ENCODE results near the gene TGM3.

The TGM3 gene

DNA sequence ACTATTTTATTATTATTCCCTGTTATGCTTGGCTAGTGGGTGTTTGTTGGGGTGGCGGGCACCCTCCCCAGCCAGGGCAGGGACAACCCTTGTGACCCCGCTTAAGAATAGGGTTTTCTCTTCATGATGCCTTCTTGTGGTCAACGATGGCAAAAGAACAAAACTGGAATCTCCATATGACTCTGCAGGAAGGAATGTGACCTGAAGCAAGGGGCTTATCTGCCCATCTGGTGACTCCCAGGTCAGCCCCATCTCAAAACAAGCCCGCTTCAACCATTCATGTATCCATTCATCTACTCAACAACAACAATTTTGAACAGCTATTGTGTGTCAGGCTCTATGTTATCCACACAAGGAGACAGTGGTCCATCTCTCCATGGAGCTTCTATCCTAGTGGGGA lies 54.0 kb downstream of the TGM3 start (continued):
- TF ChIP-seq KLF7 (tag by site-specific recombination; IDR thresholded peaks at IDR 0.05; ENCODE audit: borderline replicate concordance), result no peak
- TF ChIP-seq, protein P1, sequence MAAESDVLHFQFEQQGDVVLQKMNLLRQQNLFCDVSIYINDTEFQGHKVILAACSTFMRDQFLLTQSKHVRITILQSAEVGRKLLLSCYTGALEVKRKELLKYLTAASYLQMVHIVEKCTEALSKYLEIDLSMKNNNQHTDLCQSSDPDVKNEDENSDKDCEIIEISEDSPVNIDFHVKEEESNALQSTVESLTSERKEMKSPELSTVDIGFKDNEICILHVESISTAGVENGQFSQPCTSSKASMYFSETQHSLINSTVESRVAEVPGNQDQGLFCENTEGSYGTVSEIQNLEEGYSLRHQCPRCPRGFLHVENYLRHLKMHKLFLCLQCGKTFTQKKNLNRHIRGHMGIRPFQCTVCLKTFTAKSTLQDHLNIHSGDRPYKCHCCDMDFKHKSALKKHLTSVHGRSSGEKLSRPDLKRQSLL (tag by site-specific recombination; IDR thresholded peaks at IDR 0.05), result no peak

DNA sequence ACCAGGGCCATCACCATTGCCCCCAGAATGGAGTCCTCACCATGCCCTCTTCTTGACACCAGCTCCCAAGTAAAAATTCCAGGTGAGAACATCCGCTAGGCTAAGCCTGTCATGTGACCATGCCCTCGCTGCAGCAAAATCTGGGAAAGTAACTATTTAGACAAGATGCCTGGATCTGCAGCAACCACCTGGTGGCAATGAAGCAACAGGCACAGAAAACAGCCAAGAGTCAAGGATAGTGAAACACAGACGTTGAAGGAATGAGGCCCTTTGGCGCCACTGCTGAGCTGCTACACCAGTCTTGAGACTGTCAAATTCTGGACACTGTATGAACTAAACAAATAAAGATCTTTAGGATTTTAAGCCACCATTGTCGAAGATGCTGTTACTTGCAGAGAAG lies 54.8 kb downstream of the TGM3 start:
- Histone ChIP-seq H3K36me3 (ENCODE audit: control insufficient read depth in 2 of 2, insufficient read depth in 1 of 2, low read length in 2 of 2) (no peaks in the 10 kb centered on the region), H3K4me1 (ENCODE audit: control insufficient read depth, insufficient read depth, low read length) (no peaks in the 10 kb centered on the region), H3K9me3 (ENCODE audit: control insufficient read depth, insufficient read depth, low read depth, low read length) (no peaks in the 10 kb centered on the region), H3K4me3 (ENCODE audit: low read depth, low read length) (no peak overlapping the region), H3K27ac (ENCODE audit: extremely low read depth, low read depth, low read length) (no peak overlapping the region)
- TF ChIP-seq, protein P2, sequence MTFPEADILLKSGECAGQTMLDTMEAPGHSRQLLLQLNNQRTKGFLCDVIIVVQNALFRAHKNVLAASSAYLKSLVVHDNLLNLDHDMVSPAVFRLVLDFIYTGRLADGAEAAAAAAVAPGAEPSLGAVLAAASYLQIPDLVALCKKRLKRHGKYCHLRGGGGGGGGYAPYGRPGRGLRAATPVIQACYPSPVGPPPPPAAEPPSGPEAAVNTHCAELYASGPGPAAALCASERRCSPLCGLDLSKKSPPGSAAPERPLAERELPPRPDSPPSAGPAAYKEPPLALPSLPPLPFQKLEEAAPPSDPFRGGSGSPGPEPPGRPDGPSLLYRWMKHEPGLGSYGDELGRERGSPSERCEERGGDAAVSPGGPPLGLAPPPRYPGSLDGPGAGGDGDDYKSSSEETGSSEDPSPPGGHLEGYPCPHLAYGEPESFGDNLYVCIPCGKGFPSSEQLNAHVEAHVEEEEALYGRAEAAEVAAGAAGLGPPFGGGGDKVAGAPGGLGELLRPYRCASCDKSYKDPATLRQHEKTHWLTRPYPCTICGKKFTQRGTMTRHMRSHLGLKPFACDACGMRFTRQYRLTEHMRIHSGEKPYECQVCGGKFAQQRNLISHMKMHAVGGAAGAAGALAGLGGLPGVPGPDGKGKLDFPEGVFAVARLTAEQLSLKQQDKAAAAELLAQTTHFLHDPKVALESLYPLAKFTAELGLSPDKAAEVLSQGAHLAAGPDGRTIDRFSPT (tag by site-specific recombination; IDR thresholded peaks at IDR 0.05), result no peak
- no peak for TF ChIP-seq GLIS1 (tag by site-specific recombination; IDR thresholded peaks at IDR 0.05)
- no peak for TF ChIP-seq ZNF558 (tag by site-specific recombination; IDR thresholded peaks at IDR 0.05)
- no peak for TF ChIP-seq ZNF768 (tag by site-specific recombination; IDR thresholded peaks at IDR 0.05)
- no peak for TF ChIP-seq GFI1B (tag by site-specific recombination; IDR thresholded peaks at IDR 0.05)
- TF ChIP-seq ZNF549 (tag by site-specific recombination; IDR thresholded peaks at IDR 0.05), result no peak
- TF ChIP-seq KLF10 (tag by site-specific recombination; IDR thresholded peaks at IDR 0.05), result no peak
- TF ChIP-seq HOXA7 (CRISPR knock-in tag; IDR thresholded peaks at IDR 0.05; ENCODE audit: borderline replicate concordance), result no peak
- no peak for TF ChIP-seq ZNF311 (tag by site-specific recombination; IDR thresholded peaks at IDR 0.05; ENCODE audit: borderline replicate concordance)
- POLR2A ChIA-PET, result no interaction called here
- CTCF ChIA-PET, result interaction anchor here (0.6 to 2.0 kb wide), 15 partner anchors 11 to 1795 kb away, joined by 3 to 7 read pairs (median 4); no protein-coding TSS in a partner anchor

DNA sequence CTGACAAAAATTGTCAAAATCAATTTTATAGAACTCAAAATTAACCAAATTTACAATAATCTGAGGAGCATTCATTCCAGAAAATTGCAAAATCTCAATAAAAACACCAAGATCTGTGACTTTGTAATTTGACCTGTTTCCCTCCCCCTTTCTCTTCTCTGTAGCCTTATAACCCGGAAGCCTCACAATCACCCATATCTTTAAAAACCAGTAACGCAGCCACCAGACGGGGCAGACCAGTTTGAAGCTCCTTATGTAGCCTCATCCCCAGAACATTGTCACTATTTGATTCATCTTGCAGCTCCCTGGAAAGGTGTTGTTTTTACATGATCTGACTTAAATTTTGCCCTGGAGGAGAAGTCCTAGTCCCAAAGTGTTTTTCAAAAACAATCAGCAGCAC lies 57.4 kb downstream of the TGM3 start:
- H3K9me3 ChIP-seq (ENCODE audit: control insufficient read depth, insufficient read depth, low read depth, low read length), result no peaks in the 10 kb centered on the region
- ChIA-PET POLR2A (no interaction called here), CTCF (interaction anchor here (0.6 to 0.7 kb wide), 2 partner anchors 89 to 253 kb away, joined by 5 read pairs; no protein-coding TSS in a partner anchor)
- H3K4me3 ChIP-seq (ENCODE audit: low read depth, low read length), result no peak overlapping the region
- no peaks in the 10 kb centered on the region for H3K4me1 ChIP-seq (ENCODE audit: control insufficient read depth, insufficient read depth, low read length)
- no peaks in the 10 kb centered on the region for H3K36me3 ChIP-seq (ENCODE audit: control insufficient read depth in 2 of 2, insufficient read depth in 1 of 2, low read length in 2 of 2)
- H3K27ac ChIP-seq (ENCODE audit: extremely low read depth, low read depth, low read length), result no peak overlapping the region
- TF ChIP-seq SCRT2 (tag by site-specific recombination; IDR thresholded peaks at IDR 0.05) (no peak), ZNF174 (tag by site-specific recombination; IDR thresholded peaks at IDR 0.05) (no peak), SALL2 (tag by site-specific recombination; IDR thresholded peaks at IDR 0.05; ENCODE audit: borderline replicate concordance) (no peak), ZBTB20 (tag by site-specific recombination; IDR thresholded peaks at IDR 0.05) (no peak), ZNF629 (tag by site-specific recombination; IDR thresholded peaks at IDR 0.05) (no peak), ZNF768 (tag by site-specific recombination; IDR thresholded peaks at IDR 0.05) (no peak), ZFP3 (tag by site-specific recombination; IDR thresholded peaks at IDR 0.05; ENCODE audit: low read depth) (no peak), ZNF560 (tag by site-specific recombination; IDR thresholded peaks at IDR 0.05; ENCODE audit: borderline replicate concordance) (no peak), OVOL3 (tag by site-specific recombination; IDR thresholded peaks at IDR 0.05) (no peak)
- TF ChIP-seq, protein P3, sequence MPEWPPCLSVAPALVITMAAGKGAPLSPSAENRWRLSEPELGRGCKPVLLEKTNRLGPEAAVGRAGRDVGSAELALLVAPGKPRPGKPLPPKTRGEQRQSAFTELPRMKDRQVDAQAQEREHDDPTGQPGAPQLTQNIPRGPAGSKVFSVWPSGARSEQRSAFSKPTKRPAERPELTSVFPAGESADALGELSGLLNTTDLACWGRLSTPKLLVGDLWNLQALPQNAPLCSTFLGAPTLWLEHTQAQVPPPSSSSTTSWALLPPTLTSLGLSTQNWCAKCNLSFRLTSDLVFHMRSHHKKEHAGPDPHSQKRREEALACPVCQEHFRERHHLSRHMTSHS (tag by site-specific recombination; IDR thresholded peaks at IDR 0.05), result no peak
- TF ChIP-seq, protein P4, sequence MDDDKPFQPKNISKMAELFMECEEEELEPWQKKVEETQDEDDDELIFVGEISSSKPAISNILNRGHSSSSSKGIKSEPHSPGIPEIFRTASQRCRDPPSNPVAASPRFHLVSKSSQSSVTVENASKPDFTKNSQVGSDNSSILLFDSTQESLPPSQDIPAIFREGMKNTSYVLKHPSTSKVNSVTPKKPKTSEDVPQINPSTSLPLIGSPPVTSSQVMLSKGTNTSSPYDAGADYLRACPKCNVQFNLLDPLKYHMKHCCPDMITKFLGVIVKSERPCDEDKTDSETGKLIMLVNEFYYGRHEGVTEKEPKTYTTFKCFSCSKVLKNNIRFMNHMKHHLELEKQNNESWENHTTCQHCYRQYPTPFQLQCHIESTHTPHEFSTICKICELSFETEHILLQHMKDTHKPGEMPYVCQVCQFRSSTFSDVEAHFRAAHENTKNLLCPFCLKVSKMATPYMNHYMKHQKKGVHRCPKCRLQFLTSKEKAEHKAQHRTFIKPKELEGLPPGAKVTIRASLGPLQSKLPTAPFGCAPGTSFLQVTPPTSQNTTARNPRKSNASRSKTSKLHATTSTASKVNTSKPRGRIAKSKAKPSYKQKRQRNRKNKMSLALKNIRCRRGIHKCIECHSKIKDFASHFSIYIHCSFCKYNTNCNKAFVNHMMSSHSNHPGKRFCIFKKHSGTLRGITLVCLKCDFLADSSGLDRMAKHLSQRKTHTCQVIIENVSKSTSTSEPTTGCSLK (tag by site-specific recombination; IDR thresholded peaks at IDR 0.05), result no peak
- TF ChIP-seq, protein P5, sequence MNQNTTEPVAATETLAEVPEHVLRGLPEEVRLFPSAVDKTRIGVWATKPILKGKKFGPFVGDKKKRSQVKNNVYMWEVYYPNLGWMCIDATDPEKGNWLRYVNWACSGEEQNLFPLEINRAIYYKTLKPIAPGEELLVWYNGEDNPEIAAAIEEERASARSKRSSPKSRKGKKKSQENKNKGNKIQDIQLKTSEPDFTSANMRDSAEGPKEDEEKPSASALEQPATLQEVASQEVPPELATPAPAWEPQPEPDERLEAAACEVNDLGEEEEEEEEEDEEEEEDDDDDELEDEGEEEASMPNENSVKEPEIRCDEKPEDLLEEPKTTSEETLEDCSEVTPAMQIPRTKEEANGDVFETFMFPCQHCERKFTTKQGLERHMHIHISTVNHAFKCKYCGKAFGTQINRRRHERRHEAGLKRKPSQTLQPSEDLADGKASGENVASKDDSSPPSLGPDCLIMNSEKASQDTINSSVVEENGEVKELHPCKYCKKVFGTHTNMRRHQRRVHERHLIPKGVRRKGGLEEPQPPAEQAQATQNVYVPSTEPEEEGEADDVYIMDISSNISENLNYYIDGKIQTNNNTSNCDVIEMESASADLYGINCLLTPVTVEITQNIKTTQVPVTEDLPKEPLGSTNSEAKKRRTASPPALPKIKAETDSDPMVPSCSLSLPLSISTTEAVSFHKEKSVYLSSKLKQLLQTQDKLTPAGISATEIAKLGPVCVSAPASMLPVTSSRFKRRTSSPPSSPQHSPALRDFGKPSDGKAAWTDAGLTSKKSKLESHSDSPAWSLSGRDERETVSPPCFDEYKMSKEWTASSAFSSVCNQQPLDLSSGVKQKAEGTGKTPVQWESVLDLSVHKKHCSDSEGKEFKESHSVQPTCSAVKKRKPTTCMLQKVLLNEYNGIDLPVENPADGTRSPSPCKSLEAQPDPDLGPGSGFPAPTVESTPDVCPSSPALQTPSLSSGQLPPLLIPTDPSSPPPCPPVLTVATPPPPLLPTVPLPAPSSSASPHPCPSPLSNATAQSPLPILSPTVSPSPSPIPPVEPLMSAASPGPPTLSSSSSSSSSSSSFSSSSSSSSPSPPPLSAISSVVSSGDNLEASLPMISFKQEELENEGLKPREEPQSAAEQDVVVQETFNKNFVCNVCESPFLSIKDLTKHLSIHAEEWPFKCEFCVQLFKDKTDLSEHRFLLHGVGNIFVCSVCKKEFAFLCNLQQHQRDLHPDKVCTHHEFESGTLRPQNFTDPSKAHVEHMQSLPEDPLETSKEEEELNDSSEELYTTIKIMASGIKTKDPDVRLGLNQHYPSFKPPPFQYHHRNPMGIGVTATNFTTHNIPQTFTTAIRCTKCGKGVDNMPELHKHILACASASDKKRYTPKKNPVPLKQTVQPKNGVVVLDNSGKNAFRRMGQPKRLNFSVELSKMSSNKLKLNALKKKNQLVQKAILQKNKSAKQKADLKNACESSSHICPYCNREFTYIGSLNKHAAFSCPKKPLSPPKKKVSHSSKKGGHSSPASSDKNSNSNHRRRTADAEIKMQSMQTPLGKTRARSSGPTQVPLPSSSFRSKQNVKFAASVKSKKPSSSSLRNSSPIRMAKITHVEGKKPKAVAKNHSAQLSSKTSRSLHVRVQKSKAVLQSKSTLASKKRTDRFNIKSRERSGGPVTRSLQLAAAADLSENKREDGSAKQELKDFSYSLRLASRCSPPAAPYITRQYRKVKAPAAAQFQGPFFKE (tag by site-specific recombination; IDR thresholded peaks at IDR 0.05; ENCODE audit: borderline replicate concordance), result no peak

All from HEK293 (cell line).